CMK (cell line): ENCODE results near the gene IGF2BP3.

Experiments used
- DNase-seq: peaks from one replicate; pipeline ENCODE4 v3.0.0-alpha.2; 2010; ENCODE audit warnings: low read depth

IGF2BP3 gene

DNA sequence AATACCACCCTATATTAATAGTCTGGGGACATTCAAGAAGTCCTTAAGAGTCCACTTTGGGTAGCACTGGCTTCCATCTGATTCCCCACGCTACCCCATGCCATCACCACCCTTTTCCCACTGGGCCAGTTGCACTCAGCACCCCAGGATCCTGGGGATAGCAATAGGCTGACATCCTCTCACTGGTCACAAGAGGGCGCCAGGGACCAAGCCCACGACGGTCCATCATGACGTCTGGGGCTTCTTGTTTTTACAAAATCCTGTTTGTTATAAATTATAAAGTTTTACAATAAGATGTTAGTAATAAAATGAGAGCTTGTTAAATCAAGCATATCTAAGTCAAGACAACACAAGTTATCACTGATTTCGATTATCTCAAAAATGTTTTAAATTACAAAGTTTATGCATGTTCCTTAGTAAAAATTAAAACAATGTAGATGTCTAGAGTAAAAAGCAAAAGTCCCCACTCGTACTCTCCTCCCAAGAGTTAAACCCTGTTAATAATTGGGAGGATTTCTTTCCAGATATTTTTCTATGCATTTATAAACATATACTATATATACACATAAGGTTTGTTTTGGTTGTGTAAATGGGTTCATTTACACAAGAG lies 208.3 kb downstream of the IGF2BP3 start:
- DNase-seq: no peak

DNA sequence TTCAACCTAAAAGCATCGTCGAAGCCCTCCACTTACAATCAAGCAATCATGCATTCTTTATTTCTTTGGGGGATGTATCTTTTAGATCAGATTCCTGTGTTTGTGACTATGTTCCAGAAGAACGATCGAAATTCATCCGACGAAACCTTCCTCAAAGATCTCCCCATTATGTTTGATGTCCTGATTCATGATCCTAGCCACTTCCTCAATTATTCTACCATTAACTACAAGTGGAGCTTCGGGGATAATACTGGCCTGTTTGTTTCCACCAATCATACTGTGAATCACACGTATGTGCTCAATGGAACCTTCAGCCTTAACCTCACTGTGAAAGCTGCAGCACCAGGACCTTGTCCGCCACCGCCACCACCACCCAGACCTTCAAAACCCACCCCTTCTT lies 209.9 kb downstream of the IGF2BP3 start:
- no peak for DNase-seq
